GM04504 (cell line): Measurements from ENCODE around the gene SPART.
"Not testable (repeated sequence)": the region's sequence is repeated elsewhere in the genome, so short reads cannot be mapped to it uniquely, and the experiment has no call there.

Experiments
- DNase-seq: peaks from one replicate; pipeline ENCODE4 v3.0.0-alpha.2; 2012; ENCODE audit warnings: low read depth

Gene SPART

GRCh38 chr13:36354842-36355623 is 8.8 kb upstream of the SPART start:
- no peak for DNase-seq

GRCh38 chr13:36353001-36353400 is 6.8 kb upstream of the SPART start:
- no peak for DNase-seq

GRCh38 chr13:36352350-36352749 is 6.2 kb upstream of the SPART start:
- DNase-seq, result no peak

- no peak for DNase-seq
Measured at GRCh38 chr13:36347531-36348210, 1.5 kb upstream of the SPART start.

GRCh38 chr13:36345438-36346221 is 564 bp downstream of the SPART start:
- DNase-seq, result peak; percentile 69

GRCh38 chr13:36344886-36345437 is 1.2 kb downstream of the SPART start:
- no peak for DNase-seq

- DNase-seq, result no peak
Measured at GRCh38 chr13:36344173-36344572, 2.0 kb downstream of the SPART start.

GRCh38 chr13:36343766-36344165 is 2.4 kb downstream of the SPART start:
- DNase-seq, result no peak

GRCh38 chr13:36342715-36343114 is 3.5 kb downstream of the SPART start:
- no peak for DNase-seq

GRCh38 chr13:36341718-36342117 is 4.5 kb downstream of the SPART start:
- no peak for DNase-seq

GRCh38 chr13:36339600-36340155 is 6.5 kb downstream of the SPART start:
- DNase-seq, result no peak

- no peak for DNase-seq
Measured at GRCh38 chr13:36337938-36338641, 8.1 kb downstream of the SPART start.

GRCh38 chr13:36332986-36333385 is 13.2 kb downstream of the SPART start:
- no peak for DNase-seq

- not testable (repeated sequence) for DNase-seq
Measured at GRCh38 chr13:36332255-36332654, 13.9 kb downstream of the SPART start.

GRCh38 chr13:36331280-36331679 is 14.9 kb downstream of the SPART start:
- DNase-seq, result no peak

- no peak for DNase-seq
Measured at GRCh38 chr13:36329361-36329760, 16.8 kb downstream of the SPART start.

- no peak for DNase-seq
Measured at GRCh38 chr13:36328821-36329220, 17.4 kb downstream of the SPART start.

GRCh38 chr13:36325912-36326311 is 20.3 kb downstream of the SPART start:
- DNase-seq, result no peak

- not testable (repeated sequence) for DNase-seq
Measured at GRCh38 chr13:36324881-36325280, 21.3 kb downstream of the SPART start.

- DNase-seq, result peak; percentile 68
Measured at GRCh38 chr13:36323951-36324566, 22.1 kb downstream of the SPART start.

- no peak for DNase-seq
Measured at GRCh38 chr13:36323408-36323807, 22.8 kb downstream of the SPART start.
